ENCODE measurements around the gene KBTBD12.

KBTBD12 gene

DNA sequence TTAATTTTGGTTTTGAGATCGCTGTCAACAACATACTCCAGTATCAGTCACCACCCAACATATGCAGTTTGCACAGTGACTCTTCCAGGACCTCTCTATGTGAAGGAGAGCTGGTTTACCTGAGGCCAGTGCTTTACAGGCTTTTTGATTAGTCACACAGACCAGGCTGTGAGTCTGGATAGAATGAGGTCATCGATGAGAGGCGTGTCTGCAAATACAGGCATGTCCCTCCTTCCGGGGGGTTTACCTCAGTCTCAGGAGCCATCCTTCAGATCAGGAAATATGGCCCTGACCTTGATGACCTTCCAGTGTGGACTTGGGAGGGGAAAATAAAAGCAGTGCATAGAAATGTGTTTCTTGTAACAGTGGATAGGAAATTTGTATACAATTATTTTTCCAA lies 46.9 kb downstream of the KBTBD12 start:
- TF ChIP-seq ZNF274 (IDR thresholded peaks at IDR 0.05; ENCODE audit: low read depth, low read length) (no peak), YY1 (IDR thresholded peaks at IDR 0.05; ENCODE audit: insufficient read depth, insufficient read length) (no peak), SUZ12 (IDR thresholded peaks at IDR 0.05; ENCODE audit: extremely low read depth, insufficient read depth, insufficient read length) (no peak)
- DNase-seq (ENCODE audit: low read depth, low spot score): peak; percentile 5
- H3K4me3 ChIP-seq (ENCODE audit: insufficient read length, low read depth): no peak overlapping the region
- peaks cover 2% of the 10 kb centered on the region for H3K4me1 ChIP-seq (ENCODE audit: insufficient read depth, insufficient read length)
- no peaks in the 10 kb centered on the region for H3K9me3 ChIP-seq (ENCODE audit: insufficient read depth, low read length)
- no peaks in the 10 kb centered on the region for H3K27me3 ChIP-seq (ENCODE audit: insufficient read depth, insufficient read length)
- H3K9ac ChIP-seq (ENCODE audit: insufficient read length, low read depth): no peak overlapping the region
- H3K36me3 ChIP-seq (ENCODE audit: insufficient read depth, insufficient read length, low read length): no peaks in the 10 kb centered on the region

DNA sequence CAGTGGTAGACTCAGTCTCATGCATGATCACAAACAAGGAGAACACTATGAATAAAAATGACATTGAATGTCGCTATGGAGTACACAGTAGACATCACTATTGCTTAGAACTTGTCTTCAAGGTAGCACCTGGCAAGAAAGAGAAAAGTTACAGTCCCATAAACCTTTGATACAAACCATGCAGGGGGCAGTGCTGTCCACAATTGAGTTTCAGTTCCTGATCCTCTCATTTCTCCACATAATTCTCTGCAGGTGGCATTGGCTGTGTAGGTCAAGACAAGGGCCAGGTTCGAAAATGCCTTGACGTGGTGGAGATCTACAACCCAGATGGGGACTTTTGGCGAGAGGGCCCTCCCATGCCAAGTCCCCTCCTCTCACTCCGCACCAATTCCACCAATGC lies 47.9 kb downstream of the KBTBD12 start:
- no peaks in the 10 kb centered on the region for H3K36me3 ChIP-seq (ENCODE audit: insufficient read depth, insufficient read length, low read length)
- H3K4me1 ChIP-seq (ENCODE audit: insufficient read depth, insufficient read length): peaks cover 1% of the 10 kb centered on the region
- no peak overlapping the region for H3K9ac ChIP-seq (ENCODE audit: insufficient read length, low read depth)
- TF ChIP-seq SUZ12 (IDR thresholded peaks at IDR 0.05; ENCODE audit: extremely low read depth, insufficient read depth, insufficient read length) (no peak), ZNF274 (IDR thresholded peaks at IDR 0.05; ENCODE audit: low read depth, low read length) (no peak), YY1 (IDR thresholded peaks at IDR 0.05; ENCODE audit: insufficient read depth, insufficient read length) (no peak)
- H3K9me3 ChIP-seq (ENCODE audit: insufficient read depth, low read length): no peaks in the 10 kb centered on the region
- H3K27me3 ChIP-seq (ENCODE audit: insufficient read depth, insufficient read length): no peaks in the 10 kb centered on the region
- H3K4me3 ChIP-seq (ENCODE audit: insufficient read length, low read depth): no peak overlapping the region
- no peak for DNase-seq (ENCODE audit: low read depth, low spot score)

DNA sequence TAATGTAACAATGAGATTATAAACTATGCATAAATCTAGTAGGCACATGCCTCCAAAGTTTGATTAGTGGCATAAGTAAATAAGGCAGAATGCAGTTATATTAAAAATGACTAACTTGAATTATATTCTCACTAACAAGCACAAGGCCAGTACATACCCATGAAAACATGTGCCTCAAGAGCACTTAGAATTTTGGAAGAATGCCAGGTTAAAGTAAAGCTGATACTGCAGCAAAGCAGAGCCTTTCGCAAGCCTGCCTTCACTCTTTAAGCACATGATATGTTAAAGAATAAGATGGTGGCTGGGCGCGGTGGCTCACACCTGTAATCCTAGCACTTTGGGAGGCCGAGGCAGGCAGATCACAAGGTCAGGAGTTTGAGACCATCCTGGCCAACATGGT lies 49.0 kb downstream of the KBTBD12 start:
- no peak overlapping the region for H3K9ac ChIP-seq (ENCODE audit: insufficient read length, low read depth)
- H3K27me3 ChIP-seq (ENCODE audit: insufficient read depth, insufficient read length): no peaks in the 10 kb centered on the region
- H3K9me3 ChIP-seq (ENCODE audit: insufficient read depth, low read length): no peaks in the 10 kb centered on the region
- H3K4me3 ChIP-seq (ENCODE audit: insufficient read length, low read depth): no peak overlapping the region
- DNase-seq (ENCODE audit: low read depth, low spot score): no peak
- no peak for TF ChIP-seq YY1 (IDR thresholded peaks at IDR 0.05; ENCODE audit: insufficient read depth, insufficient read length)
- TF ChIP-seq SUZ12 (IDR thresholded peaks at IDR 0.05; ENCODE audit: extremely low read depth, insufficient read depth, insufficient read length): no peak
- no peak for TF ChIP-seq ZNF274 (IDR thresholded peaks at IDR 0.05; ENCODE audit: low read depth, low read length)
- H3K4me1 ChIP-seq (ENCODE audit: insufficient read depth, insufficient read length): no peaks in the 10 kb centered on the region
- H3K36me3 ChIP-seq (ENCODE audit: insufficient read depth, insufficient read length, low read length): no peaks in the 10 kb centered on the region

DNA sequence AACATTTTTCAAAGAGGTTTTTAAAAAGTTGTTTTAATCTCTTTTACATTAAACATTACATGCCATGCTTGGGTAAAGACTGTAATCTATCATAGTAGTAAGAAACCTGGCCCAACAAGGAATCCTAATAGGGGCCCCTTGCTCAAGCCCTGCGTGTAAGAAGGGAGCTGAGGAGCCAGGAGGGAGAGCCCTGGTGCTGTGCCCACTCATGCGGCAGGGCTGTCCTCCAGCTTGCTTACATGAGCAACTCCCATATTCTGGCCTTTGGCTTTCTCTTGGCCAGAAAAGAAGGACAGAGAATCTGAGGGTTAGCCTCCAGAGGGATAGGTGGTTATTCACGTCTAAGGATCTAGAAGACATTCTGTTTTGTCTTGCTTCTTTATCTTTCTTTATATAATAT lies 49.8 kb downstream of the KBTBD12 start:
- Histone ChIP-seq H3K9ac (ENCODE audit: insufficient read length, low read depth) (no peak overlapping the region), H3K9me3 (ENCODE audit: insufficient read depth, low read length) (no peaks in the 10 kb centered on the region), H3K4me1 (ENCODE audit: insufficient read depth, insufficient read length) (no peaks in the 10 kb centered on the region), H3K36me3 (ENCODE audit: insufficient read depth, insufficient read length, low read length) (no peaks in the 10 kb centered on the region), H3K4me3 (ENCODE audit: insufficient read length, low read depth) (no peak overlapping the region), H3K27me3 (ENCODE audit: insufficient read depth, insufficient read length) (no peaks in the 10 kb centered on the region)
- TF ChIP-seq ZNF274 (IDR thresholded peaks at IDR 0.05; ENCODE audit: low read depth, low read length) (no peak), SUZ12 (IDR thresholded peaks at IDR 0.05; ENCODE audit: extremely low read depth, insufficient read depth, insufficient read length) (no peak), YY1 (IDR thresholded peaks at IDR 0.05; ENCODE audit: insufficient read depth, insufficient read length) (no peak)
- no peak for DNase-seq (ENCODE audit: low read depth, low spot score)

DNA sequence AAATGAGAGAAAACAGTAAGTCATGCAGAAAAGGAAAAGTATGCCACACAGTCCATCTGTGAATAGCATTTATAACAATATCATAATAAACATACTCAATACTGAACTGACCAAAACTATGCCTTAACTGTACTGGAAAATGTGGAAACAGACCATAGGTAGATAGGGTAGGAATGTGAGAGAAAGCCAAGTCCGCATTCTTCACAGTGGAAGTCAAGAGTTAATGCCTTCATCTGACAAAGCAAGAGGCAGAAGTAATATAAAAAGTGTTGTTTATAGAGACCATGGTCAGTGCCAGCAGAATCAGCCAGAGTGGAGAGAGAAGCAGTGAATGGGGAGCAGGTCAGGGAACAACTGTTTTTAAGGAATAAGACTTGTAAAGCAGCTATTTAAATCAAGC lies 52.3 kb downstream of the KBTBD12 start:
- Histone ChIP-seq H3K36me3 (ENCODE audit: insufficient read depth, insufficient read length, low read length) (no peaks in the 10 kb centered on the region), H3K9ac (ENCODE audit: insufficient read length, low read depth) (no peak overlapping the region), H3K4me1 (ENCODE audit: insufficient read depth, insufficient read length) (no peaks in the 10 kb centered on the region), H3K27me3 (ENCODE audit: insufficient read depth, insufficient read length) (no peaks in the 10 kb centered on the region), H3K4me3 (ENCODE audit: insufficient read length, low read depth) (no peak overlapping the region), H3K9me3 (ENCODE audit: insufficient read depth, low read length) (no peaks in the 10 kb centered on the region)
- DNase-seq (ENCODE audit: low read depth, low spot score): no peak
- TF ChIP-seq ZNF274 (IDR thresholded peaks at IDR 0.05; ENCODE audit: low read depth, low read length) (no peak), YY1 (IDR thresholded peaks at IDR 0.05; ENCODE audit: insufficient read depth, insufficient read length) (no peak), SUZ12 (IDR thresholded peaks at IDR 0.05; ENCODE audit: extremely low read depth, insufficient read depth, insufficient read length) (no peak)

DNA sequence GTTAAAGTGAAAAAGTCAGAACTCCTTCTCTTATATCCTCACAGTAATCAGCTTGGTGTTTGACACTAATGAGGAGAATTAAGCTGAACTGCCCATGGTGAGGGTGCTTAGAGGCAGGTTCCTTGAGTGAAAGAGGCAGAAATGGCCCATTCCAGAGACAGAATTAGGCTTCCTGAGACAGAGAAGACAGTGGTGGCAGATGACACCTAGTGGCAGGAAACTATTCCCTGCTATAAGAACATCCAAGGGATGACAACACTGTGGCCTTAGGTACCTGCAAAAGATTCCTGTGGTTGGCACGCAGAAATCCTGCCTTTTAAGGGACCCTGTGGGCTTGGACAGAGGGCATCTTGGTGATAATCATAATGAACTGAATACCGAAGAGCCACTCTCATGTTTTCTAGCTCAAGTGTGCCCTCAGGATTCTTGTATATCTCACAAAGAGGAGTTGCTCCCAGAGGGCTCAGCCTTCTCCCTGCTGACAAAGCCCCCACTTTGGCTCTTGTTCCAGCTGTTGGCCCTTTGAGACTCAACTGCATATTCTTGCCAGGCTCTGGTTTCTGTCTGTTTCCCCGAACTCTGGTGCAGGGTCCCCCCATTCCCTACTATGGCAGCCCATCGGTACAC lies 56.0 kb downstream of the KBTBD12 start:
- no peak overlapping the region for H3K4me3 ChIP-seq (ENCODE audit: insufficient read length, low read depth)
- no peak overlapping the region for H3K9ac ChIP-seq (ENCODE audit: insufficient read length, low read depth)
- H3K27me3 ChIP-seq (ENCODE audit: insufficient read depth, insufficient read length): no peaks in the 10 kb centered on the region
- TF ChIP-seq SUZ12 (IDR thresholded peaks at IDR 0.05; ENCODE audit: extremely low read depth, insufficient read depth, insufficient read length): no peak
- TF ChIP-seq YY1 (IDR thresholded peaks at IDR 0.05; ENCODE audit: insufficient read depth, insufficient read length): no peak
- no peak for TF ChIP-seq ZNF274 (IDR thresholded peaks at IDR 0.05; ENCODE audit: low read depth, low read length)
- no peaks in the 10 kb centered on the region for H3K36me3 ChIP-seq (ENCODE audit: insufficient read depth, insufficient read length, low read length)
- H3K9me3 ChIP-seq (ENCODE audit: insufficient read depth, low read length): no peaks in the 10 kb centered on the region
- H3K4me1 ChIP-seq (ENCODE audit: insufficient read depth, insufficient read length): no peaks in the 10 kb centered on the region
- DNase-seq (ENCODE audit: low read depth, low spot score): peak; percentile 40

DNA sequence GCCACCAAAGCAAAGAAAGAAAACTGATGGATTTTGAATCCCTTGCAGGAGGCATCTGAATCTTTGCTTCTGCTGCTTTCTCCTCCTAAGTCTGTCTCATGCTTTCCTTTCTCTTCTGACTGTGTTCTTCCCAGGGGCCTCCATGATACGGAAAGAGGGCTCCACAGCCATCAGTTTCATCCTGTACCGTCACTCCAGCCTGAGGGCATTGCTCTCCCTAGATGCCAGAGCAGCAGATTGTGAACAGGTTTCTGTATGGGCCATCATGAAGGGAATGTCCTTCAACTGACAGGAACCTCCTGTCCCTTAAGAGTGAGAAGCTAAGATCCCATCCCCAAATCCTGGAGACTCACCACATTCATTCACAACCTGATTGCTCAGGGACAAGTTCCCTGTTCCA lies 59.2 kb downstream of the KBTBD12 start:
- DNase-seq (ENCODE audit: low read depth, low spot score): no peak

More for the DNA sequence above, 59.2 kb downstream of the KBTBD12 start:
- Histone ChIP-seq H3K27me3 (ENCODE audit: insufficient read depth, insufficient read length) (no peaks in the 10 kb centered on the region), H3K9me3 (ENCODE audit: insufficient read depth, low read length) (no peaks in the 10 kb centered on the region), H3K9ac (ENCODE audit: insufficient read length, low read depth) (no peak overlapping the region), H3K36me3 (ENCODE audit: insufficient read depth, insufficient read length, low read length) (no peaks in the 10 kb centered on the region), H3K4me3 (ENCODE audit: insufficient read length, low read depth) (no peak overlapping the region), H3K4me1 (ENCODE audit: insufficient read depth, insufficient read length) (no peaks in the 10 kb centered on the region)
- no peak for TF ChIP-seq YY1 (IDR thresholded peaks at IDR 0.05; ENCODE audit: insufficient read depth, insufficient read length)

Data from NT2/D1 (cell line).